Activated CD4-positive, alpha-beta T cell treated with anti-CD3 and anti-CD28 coated beads, Interleukin-2, amount 10 ng/mL, durations not matched to agents 7 days and 5 days (primary cell): ENCODE data around the gene PITRM1. TPM values are rescaled to one million over a fixed set of nuclear protein-coding genes. Genes with fewer than 3 reads are reported as not detected.

Source experiments
- CTCF ChIA-PET: fragments of 350-600 bp; sonication (Branson Sonifier 250); formaldehyde crosslinking; loops from one replicate; lab custom pipeline; 2021; ENCODE audit warnings: antibody characterized with exemption; lab: Charles Lee
- POLR2A ChIA-PET: fragments of 350-600 bp; sonication (Branson Sonifier 250); formaldehyde crosslinking; loops from one replicate; lab custom pipeline; 2021; ENCODE audit warnings: antibody characterized with exemption; lab: Charles Lee
- DNase-seq: peaks from one replicate; pipeline ENCODE4 v3.0.0-alpha.2; 2020
- H3K27ac Mint-ChIP-seq: one replicate; pipeline ENCODE4 v1.8.0; 2021; ENCODE audit warnings: mild to moderate bottlenecking, moderate library complexity, mixed read lengths
- H3K27me3 Mint-ChIP-seq: one replicate; pipeline ENCODE4 v1.8.0; 2021; ENCODE audit warnings: mixed read lengths
- H3K36me3 Mint-ChIP-seq: one replicate; pipeline ENCODE4 v1.8.0; 2021; ENCODE audit warnings: low read depth, mixed read lengths
- H3K4me1 Mint-ChIP-seq: one replicate; pipeline ENCODE4 v1.8.0; 2021; ENCODE audit warnings: mixed read lengths
- H3K4me3 Mint-ChIP-seq: one replicate; pipeline ENCODE4 v1.8.0; 2021; ENCODE audit warnings: mild to moderate bottlenecking, moderate library complexity, mixed read lengths
- H3K9me3 Mint-ChIP-seq: one replicate; pipeline ENCODE4 v1.8.0; 2021; ENCODE audit warnings: mixed read lengths
- total RNA-seq, 2 experiments: library from RNA; stranded (reverse); gene quantifications; one replicate each; pipeline ENCODE4 v1.2.3, GENCODE V29; 2021

PITRM1 gene
- total RNA-seq, 2 experiments from 2014 or later = 57.4 to 58.0 TPM

DNA sequence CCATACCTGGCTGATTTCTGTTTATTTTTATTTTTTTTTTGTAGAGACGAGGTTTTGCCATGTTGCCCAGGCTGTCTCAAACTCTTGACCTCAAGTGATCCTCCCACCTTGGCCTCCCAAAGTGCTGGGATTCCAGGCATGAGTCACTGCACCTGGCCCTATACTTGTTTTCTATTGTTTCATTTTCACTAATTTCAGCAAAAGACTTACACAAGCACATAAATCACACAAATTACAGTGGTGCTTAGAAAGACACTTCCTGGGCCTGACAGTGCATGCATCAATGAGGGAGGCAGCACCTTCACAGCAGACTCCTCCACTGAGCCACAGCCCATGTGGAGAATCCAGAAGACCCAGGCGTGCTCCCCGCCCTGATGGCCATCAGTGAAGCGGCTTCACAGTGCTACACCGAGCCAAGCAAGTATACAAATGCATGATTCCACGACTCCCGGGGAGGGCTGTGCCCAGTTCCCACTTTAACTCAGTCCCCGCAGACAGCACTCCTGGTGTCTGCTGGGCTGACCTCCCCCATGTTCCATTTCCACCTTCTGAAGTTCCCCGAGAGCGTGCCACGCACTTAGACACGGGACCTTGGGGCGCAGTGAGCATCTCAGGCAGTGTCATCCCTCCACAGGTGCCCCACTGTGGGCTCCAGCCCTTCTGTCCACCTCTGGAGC lies 20.6 kb downstream of the PITRM1 start:
- Mint-ChIP-seq H3K4me3 (no peak overlapping the region), H3K4me1 (peaks cover 3% of the 10 kb centered on the region), H3K36me3 (peaks cover 49% of the 10 kb centered on the region), H3K27ac (no peak overlapping the region), H3K27me3 (no peaks in the 10 kb centered on the region), H3K9me3 (no peaks in the 10 kb centered on the region)
- DNase-seq = no peak
- POLR2A ChIA-PET = no interaction called here
- CTCF ChIA-PET = interaction anchor here (0.7 to 1.8 kb wide), 4 partner anchors 8 to 1505 kb away, joined by 3 to 9 read pairs (median 3); no protein-coding TSS in a partner anchor

- Mint-ChIP-seq H3K36me3 (peaks cover 46% of the 10 kb centered on the region), H3K27me3 (no peaks in the 10 kb centered on the region), H3K4me1 (peaks cover 3% of the 10 kb centered on the region), H3K27ac (peak overlapping the region; percentile 50), H3K4me3 (no peak overlapping the region), H3K9me3 (no peaks in the 10 kb centered on the region)
- ChIA-PET CTCF (interaction anchor here (0.7 kb wide), 1 partner anchor 1506 kb away, joined by 3 read pairs; no protein-coding TSS in a partner anchor), POLR2A (no interaction called here)
- no peak for DNase-seq
Observed at GRCh38 chr10:3150961-3151360, 21.6 kb downstream of the PITRM1 start.

DNA sequence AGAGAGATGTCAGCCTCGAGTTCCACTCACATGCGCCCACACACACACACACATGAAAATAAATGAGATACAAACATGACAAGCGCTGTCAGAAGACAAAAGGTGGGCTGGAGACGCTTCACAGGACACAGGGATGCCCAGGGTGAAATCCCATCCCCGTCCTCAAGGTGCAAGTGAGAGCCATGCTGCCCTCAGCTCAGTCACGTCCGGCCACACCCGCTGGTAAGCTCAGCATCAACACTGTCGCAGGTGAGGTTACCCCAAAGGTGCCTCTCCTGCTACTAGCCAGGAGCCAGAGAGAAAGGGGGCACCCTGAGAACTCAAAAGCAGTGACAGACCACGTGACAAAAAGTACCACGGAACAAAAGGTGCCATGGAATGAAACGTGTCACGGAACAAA lies 22.2 kb downstream of the PITRM1 start:
- Mint-ChIP-seq H3K4me3 (no peak overlapping the region), H3K27ac (no peak overlapping the region), H3K36me3 (peaks cover 47% of the 10 kb centered on the region), H3K27me3 (no peaks in the 10 kb centered on the region), H3K9me3 (no peaks in the 10 kb centered on the region), H3K4me1 (peaks cover 3% of the 10 kb centered on the region)
- DNase-seq = no peak
- POLR2A ChIA-PET = no interaction called here
- CTCF ChIA-PET = interaction anchor here (1.0 kb wide), 1 partner anchor 16 kb away, joined by 3 read pairs; no protein-coding TSS in a partner anchor

DNA sequence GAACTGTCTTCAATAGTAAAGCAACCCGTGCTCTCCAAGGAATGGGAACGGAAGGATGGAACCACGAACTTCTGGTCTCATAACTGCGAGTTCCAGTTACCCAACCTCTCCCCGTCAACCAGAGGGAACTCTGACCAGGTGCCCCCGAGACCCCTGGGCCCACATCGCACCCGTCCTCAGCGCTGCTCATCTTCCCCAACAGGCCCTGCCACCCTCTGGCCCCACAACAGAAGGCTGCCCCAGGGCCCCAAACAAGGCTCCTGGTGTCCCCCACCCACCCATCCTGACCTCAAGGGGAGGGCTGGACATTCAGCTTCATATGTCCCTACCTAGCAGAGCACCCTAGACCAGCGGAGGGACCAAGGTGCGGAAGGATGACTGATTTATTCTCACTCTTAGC lies 22.7 kb downstream of the PITRM1 start:
- POLR2A ChIA-PET = no interaction called here
- H3K27me3 Mint-ChIP-seq = no peaks in the 10 kb centered on the region
- H3K27ac Mint-ChIP-seq = no peak overlapping the region
- H3K4me1 Mint-ChIP-seq = peaks cover 3% of the 10 kb centered on the region
- H3K9me3 Mint-ChIP-seq = no peaks in the 10 kb centered on the region
- no peak for DNase-seq
- no peak overlapping the region for H3K4me3 Mint-ChIP-seq
- peaks cover 47% of the 10 kb centered on the region for H3K36me3 Mint-ChIP-seq
- CTCF ChIA-PET = interaction anchor here (1.0 kb wide), 1 partner anchor 16 kb away, joined by 3 read pairs; no protein-coding TSS in a partner anchor

- Mint-ChIP-seq H3K27me3 (no peaks in the 10 kb centered on the region), H3K9me3 (no peaks in the 10 kb centered on the region), H3K36me3 (peaks cover 48% of the 10 kb centered on the region), H3K4me1 (peaks cover 3% of the 10 kb centered on the region), H3K27ac (no peak overlapping the region), H3K4me3 (no peak overlapping the region)
- ChIA-PET POLR2A (no interaction called here), CTCF (interaction anchor here (0.6 to 1.6 kb wide), 4 partner anchors 15 to 25 kb away, joined by 3 to 6 read pairs (median 4); no protein-coding TSS in a partner anchor)
- DNase-seq = no peak
Observed at GRCh38 chr10:3148994-3149393, 23.6 kb downstream of the PITRM1 start.

GRCh38 chr10:3148041-3148440 lies 24.5 kb downstream of the PITRM1 start:
- H3K36me3 Mint-ChIP-seq = peaks cover 49% of the 10 kb centered on the region
- no peak for DNase-seq
- H3K4me1 Mint-ChIP-seq = peaks cover 3% of the 10 kb centered on the region
- H3K27ac Mint-ChIP-seq = no peak overlapping the region
- ChIA-PET POLR2A (no interaction called here), CTCF (interaction anchor here (1.6 kb wide), 1 partner anchor 21 kb away, joined by 5 read pairs; no protein-coding TSS in a partner anchor)
- H3K27me3 Mint-ChIP-seq = no peaks in the 10 kb centered on the region
- no peaks in the 10 kb centered on the region for H3K9me3 Mint-ChIP-seq
- no peak overlapping the region for H3K4me3 Mint-ChIP-seq

DNA sequence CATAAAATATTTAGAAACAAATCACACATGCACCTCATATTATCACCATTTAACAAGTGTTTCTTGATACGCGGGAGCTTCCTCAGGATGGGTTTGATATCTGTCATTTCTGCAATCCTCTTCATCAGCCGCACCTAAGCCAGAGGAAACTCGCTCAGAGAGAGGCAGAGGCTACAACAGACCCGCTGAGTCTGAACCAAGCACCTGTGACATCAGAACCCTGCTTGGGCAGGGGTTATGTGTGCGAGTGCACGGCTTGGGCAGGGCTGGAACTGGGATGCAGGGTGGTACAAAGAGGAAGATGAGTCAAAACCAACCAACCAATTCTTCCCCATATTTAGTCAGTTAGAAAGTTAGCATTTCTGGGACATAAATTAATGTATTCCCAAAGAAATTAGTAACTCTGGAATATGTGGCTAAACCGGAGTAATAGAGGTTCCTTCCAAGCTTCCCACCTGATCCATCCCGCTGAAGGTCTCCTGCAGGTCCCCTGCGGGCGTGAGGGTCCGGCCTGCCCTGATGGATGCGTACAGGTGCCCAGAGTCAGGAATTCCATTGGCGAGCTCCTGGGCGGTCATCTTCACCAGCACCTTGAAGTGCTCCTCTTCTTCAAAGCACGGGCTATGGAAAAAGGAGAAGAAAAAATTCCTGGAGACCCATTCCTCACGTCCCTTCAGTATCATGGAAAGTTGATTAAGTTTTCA lies 25.3 kb downstream of the PITRM1 start:
- DNase-seq = no peak
- POLR2A ChIA-PET = no interaction called here
- Mint-ChIP-seq H3K27ac (no peak overlapping the region), H3K4me3 (no peak overlapping the region), H3K9me3 (no peaks in the 10 kb centered on the region), H3K4me1 (no peaks in the 10 kb centered on the region), H3K36me3 (peaks cover 48% of the 10 kb centered on the region), H3K27me3 (no peaks in the 10 kb centered on the region)
- CTCF ChIA-PET = interaction anchor here (1.6 kb wide), 1 partner anchor 22 kb away, joined by 5 read pairs; no protein-coding TSS in a partner anchor

DNA sequence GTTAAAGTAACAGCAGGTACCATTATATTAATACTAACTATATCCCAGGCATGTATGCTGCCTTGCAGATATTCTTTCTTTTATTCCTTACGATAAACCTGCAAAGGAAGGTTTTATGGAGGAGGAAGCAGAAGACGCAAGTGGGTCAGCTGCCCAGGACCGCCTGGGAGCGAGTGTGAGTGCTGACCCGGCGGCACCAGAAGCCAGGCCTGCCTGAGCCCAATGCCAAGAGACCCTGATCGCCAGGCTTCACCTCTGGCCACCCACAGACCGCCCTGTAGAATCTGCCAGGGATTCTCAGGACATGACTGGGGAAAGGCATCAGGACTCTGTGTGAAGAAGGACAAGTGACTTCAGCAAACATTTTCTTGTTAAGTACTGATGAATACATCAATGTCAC lies 26.3 kb downstream of the PITRM1 start:
- CTCF ChIA-PET = no interaction called here
- H3K27me3 Mint-ChIP-seq = no peaks in the 10 kb centered on the region
- H3K36me3 Mint-ChIP-seq = peaks cover 55% of the 10 kb centered on the region
- DNase-seq = no peak
- no peak overlapping the region for H3K27ac Mint-ChIP-seq
- H3K9me3 Mint-ChIP-seq = no peaks in the 10 kb centered on the region
- POLR2A ChIA-PET = no interaction called here
- H3K4me3 Mint-ChIP-seq = no peak overlapping the region
- H3K4me1 Mint-ChIP-seq = no peaks in the 10 kb centered on the region

DNA sequence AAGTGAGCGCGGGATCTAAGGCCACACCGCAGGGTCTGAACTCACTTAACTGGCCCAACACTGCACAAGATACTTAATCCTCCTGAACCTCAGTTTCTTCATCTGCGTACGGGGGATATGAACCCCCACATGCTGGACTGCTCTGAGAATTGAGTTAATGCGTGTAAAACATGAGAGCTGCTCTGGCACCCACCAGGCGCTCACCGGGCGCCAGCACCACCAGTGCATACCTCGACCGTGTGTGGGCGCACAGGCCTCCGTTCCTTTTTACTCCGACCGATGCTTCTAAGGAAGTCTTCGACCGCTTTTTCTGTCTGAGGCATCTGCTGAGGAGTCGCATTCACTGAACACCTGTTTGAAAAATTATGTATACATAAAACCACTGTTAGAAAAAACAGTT lies 27.2 kb downstream of the PITRM1 start:
- ChIA-PET POLR2A (no interaction called here), CTCF (no interaction called here)
- no peaks in the 10 kb centered on the region for H3K27me3 Mint-ChIP-seq
- H3K4me3 Mint-ChIP-seq = no peak overlapping the region
- peaks cover 61% of the 10 kb centered on the region for H3K36me3 Mint-ChIP-seq
- H3K27ac Mint-ChIP-seq = no peak overlapping the region
- H3K9me3 Mint-ChIP-seq = no peaks in the 10 kb centered on the region
- no peak for DNase-seq
- no peaks in the 10 kb centered on the region for H3K4me1 Mint-ChIP-seq

DNA sequence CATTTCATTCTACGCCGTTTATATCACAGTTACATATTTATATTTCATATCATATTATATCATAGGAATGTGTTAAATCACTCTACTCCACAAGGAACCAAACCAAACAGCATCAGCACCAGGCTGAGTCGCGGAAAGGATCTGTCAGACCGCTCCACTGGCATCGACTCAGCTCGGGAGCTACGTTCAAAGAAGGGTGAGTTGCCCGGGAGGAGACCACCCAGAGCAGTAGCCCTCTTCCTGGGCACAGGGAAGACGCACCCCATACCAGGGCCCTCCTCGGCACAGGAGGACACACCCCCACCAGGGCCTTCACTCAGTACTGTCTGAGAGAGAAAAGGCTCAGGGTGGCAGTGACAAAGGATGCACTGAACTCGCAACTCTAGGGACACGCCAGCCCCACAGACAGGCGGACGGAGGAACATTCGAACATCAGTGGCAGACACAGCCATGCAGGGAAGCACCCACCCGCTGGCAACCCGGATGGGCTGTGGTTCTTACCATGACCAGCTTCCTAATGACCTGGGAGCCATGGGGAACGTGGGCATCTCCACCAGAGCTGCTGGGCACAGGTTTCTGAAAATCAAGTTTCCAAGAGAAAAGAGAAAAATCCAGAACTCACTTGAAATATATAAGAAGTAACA lies 28.7 kb downstream of the PITRM1 start:
- CTCF ChIA-PET = interaction anchor here (1.0 kb wide), 1 partner anchor 9 kb away, joined by 3 read pairs; no protein-coding TSS in a partner anchor
- H3K36me3 Mint-ChIP-seq = peaks cover 69% of the 10 kb centered on the region
- no peaks in the 10 kb centered on the region for H3K27me3 Mint-ChIP-seq
- H3K27ac Mint-ChIP-seq = no peak overlapping the region
- no peak for DNase-seq
- H3K4me3 Mint-ChIP-seq = no peak overlapping the region
- no peaks in the 10 kb centered on the region for H3K9me3 Mint-ChIP-seq
- H3K4me1 Mint-ChIP-seq = no peaks in the 10 kb centered on the region
- POLR2A ChIA-PET = no interaction called here

GRCh38 chr10:3143366-3143765 lies 29.2 kb downstream of the PITRM1 start:
- CTCF ChIA-PET = no interaction called here
- POLR2A ChIA-PET = no interaction called here
- peaks cover 68% of the 10 kb centered on the region for H3K36me3 Mint-ChIP-seq
- H3K4me3 Mint-ChIP-seq = no peak overlapping the region
- no peaks in the 10 kb centered on the region for H3K27me3 Mint-ChIP-seq
- H3K9me3 Mint-ChIP-seq = no peaks in the 10 kb centered on the region
- H3K4me1 Mint-ChIP-seq = no peaks in the 10 kb centered on the region
- no peak for DNase-seq
- no peak overlapping the region for H3K27ac Mint-ChIP-seq

DNA sequence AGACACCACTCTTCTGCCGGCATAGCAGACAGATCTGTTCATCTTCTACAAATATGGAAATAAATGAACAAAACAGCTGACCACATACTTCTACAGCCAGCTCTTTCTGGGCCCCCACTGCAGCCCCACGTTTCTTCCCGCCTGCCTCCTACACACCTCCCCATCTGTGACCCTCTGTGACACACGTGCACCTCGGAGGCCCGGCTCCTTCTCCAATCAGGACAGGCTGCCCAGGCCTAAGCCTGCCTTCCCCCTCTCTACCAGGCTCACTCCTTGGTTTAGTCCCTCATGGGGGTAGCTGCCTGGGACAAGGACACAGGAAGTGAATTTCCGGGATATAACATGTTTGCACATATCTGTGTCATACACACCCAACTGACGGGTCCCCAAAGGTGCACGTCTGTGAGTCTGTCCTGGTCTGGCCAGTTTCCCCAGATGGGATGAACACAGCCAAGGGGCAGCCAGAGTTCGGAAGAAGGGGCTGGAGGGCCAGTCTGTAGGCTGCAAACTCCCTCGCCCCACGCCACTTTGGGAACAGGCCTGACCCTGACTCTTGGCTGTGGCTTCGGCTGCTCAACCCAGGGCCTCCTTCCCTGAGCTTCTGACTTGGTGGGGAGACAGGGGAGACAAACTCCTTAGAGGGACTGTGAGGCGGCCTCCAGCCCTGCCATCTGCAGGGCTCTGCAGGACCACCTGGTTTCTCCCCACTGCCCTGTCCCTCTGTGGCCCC lies 30.3 kb downstream of the PITRM1 start:
- H3K4me1 Mint-ChIP-seq = no peaks in the 10 kb centered on the region
- no peaks in the 10 kb centered on the region for H3K9me3 Mint-ChIP-seq
- H3K4me3 Mint-ChIP-seq = no peak overlapping the region
- H3K27me3 Mint-ChIP-seq = no peaks in the 10 kb centered on the region
- H3K36me3 Mint-ChIP-seq = peaks cover 71% of the 10 kb centered on the region
- POLR2A ChIA-PET = no interaction called here
- no peak for DNase-seq
- no peak overlapping the region for H3K27ac Mint-ChIP-seq
- CTCF ChIA-PET = interaction anchor here (1.3 kb wide), 1 partner anchor 23 kb away, joined by 3 read pairs; no protein-coding TSS in a partner anchor
